ENCODE data around the gene FRRS1L.

GRCh38 chr9:109086221-109086620, 80.8 kb downstream of the FRRS1L start:
- TF ChIP-seq CTCF (IDR thresholded peaks at IDR 0.05; ENCODE audit: low read depth, low read length, missing input control) (no peak), EGR1 (IDR thresholded peaks at IDR 0.05; ENCODE audit: low read depth in 2 of 2) (no peak), TAF1 (conservative IDR thresholded peaks at IDR 0.05) (no peak), REST (IDR thresholded peaks at IDR 0.05) (no peak), MAX (IDR thresholded peaks at IDR 0.05) (no peak), ZBTB33 (IDR thresholded peaks at IDR 0.05) (no peak), GABPA (IDR thresholded peaks at IDR 0.05 in 1 of 2, conservative IDR thresholded peaks at IDR 0.05 in 1 of 2) (no peak), JUND (IDR thresholded peaks at IDR 0.05) (no peak), RAD21 (IDR thresholded peaks at IDR 0.05) (no peak), ATF3 (IDR thresholded peaks at IDR 0.05) (no peak), SP1 (IDR thresholded peaks at IDR 0.05) (no peak), YY1 (IDR thresholded peaks at IDR 0.05) (no peak), NR2F2 (IDR thresholded peaks at IDR 0.05) (no peak)

All from liver (tissue), 3 donors.